DND-41 (cell line): ENCODE results near the gene CYB561.

Source experiments
- ATAC-seq: fragments of 200-7000 bp; cut with Tn5 transposase; 3 replicates; pipeline ENCODE4 v1.9.1; 2021; ENCODE audit warnings: low read depth; ENCODE audit not compliant: insufficient read depth
- DNase-seq: peaks from one replicate; pipeline ENCODE4 v3.0.0-alpha.2; 2020
- H2AFZ ChIP-seq: 2 replicates; pipeline ENCODE4 v1.6.0; 2012; ENCODE audit warnings: low read depth, low read length
- H3K27ac ChIP-seq: 2 replicates; pipeline ENCODE4 v1.5.1; 2012; ENCODE audit warnings: low read length, inconsistent platforms
- H3K27me3 ChIP-seq: fragments of 200-600 bp; sonication (generic); 2 replicates; pipeline ENCODE4 v1.6.0; 2012; ENCODE audit warnings: low read length, mild to moderate bottlenecking, inconsistent platforms; ENCODE audit not compliant: insufficient read depth, poor library complexity
- H3K36me3 ChIP-seq: 2 replicates; pipeline ENCODE4 v1.5.1; 2012; ENCODE audit warnings: low read length, inconsistent platforms; ENCODE audit not compliant: insufficient read depth
- H3K4me1 ChIP-seq: 2 replicates; pipeline ENCODE4 v1.5.1; 2012; ENCODE audit warnings: mild to moderate bottlenecking, low read length; ENCODE audit not compliant: insufficient read depth
- H3K4me2 ChIP-seq: 2 replicates; pipeline ENCODE4 v1.6.0; 2012; ENCODE audit warnings: mild to moderate bottlenecking, moderate library complexity, low read length, inconsistent platforms; ENCODE audit not compliant: insufficient read depth
- H3K4me3 ChIP-seq, 2 experiments: fragments of 200-600 bp in 1 of 2; shearing (Covaris generic) in 1 of 2; 2 replicates each; pipeline ENCODE4 v1.5.1; 2012 to 2016; ENCODE audit warnings: inconsistent platforms in 2 of 2, low read length in 2 of 2, mild to moderate bottlenecking in 2 of 2, low read depth in 1 of 2, moderate library complexity in 1 of 2
- H3K79me2 ChIP-seq: 2 replicates; pipeline ENCODE4 v1.6.0; 2012; ENCODE audit warnings: low read length, inconsistent platforms; ENCODE audit not compliant: insufficient read depth
- H3K9ac ChIP-seq: 2 replicates; pipeline ENCODE4 v1.6.0; 2012; ENCODE audit warnings: low read depth, mild to moderate bottlenecking, inconsistent platforms, low read length, moderate library complexity
- H3K9me3 ChIP-seq: 2 replicates; pipeline ENCODE4 v1.5.1; 2012; ENCODE audit warnings: low read length, moderate library complexity, mild to moderate bottlenecking, inconsistent platforms; ENCODE audit not compliant: insufficient read depth, severe bottlenecking
- H4K20me1 ChIP-seq: 2 replicates; pipeline ENCODE4 v1.6.0; 2012; ENCODE audit warnings: low read length; ENCODE audit not compliant: insufficient read depth
- EZH2 ChIP-seq: IDR thresholded peaks from 3 replicates; pipeline ENCODE4 v1.6.1; 2012; ENCODE audit warnings: borderline replicate concordance, low read depth, mild to moderate bottlenecking, moderate library complexity, low read length, inconsistent platforms; ENCODE audit not compliant: severe bottlenecking
- TF ChIP-seq, protein P1 (sequence below): IDR thresholded peaks from 2 replicates; pipeline ENCODE4 v1.5.1; 2012; ENCODE audit warnings: borderline replicate concordance, low read length, moderate library complexity, mild to moderate bottlenecking; ENCODE audit not compliant: poor library complexity, severe bottlenecking; ENCODE audit errors: extremely low read depth

CYB561 gene

GRCh38 chr17:63492940-63493339, 46.8 kb upstream of the CYB561 start:
- no peak for TF ChIP-seq EZH2
- TF ChIP-seq, protein P1, sequence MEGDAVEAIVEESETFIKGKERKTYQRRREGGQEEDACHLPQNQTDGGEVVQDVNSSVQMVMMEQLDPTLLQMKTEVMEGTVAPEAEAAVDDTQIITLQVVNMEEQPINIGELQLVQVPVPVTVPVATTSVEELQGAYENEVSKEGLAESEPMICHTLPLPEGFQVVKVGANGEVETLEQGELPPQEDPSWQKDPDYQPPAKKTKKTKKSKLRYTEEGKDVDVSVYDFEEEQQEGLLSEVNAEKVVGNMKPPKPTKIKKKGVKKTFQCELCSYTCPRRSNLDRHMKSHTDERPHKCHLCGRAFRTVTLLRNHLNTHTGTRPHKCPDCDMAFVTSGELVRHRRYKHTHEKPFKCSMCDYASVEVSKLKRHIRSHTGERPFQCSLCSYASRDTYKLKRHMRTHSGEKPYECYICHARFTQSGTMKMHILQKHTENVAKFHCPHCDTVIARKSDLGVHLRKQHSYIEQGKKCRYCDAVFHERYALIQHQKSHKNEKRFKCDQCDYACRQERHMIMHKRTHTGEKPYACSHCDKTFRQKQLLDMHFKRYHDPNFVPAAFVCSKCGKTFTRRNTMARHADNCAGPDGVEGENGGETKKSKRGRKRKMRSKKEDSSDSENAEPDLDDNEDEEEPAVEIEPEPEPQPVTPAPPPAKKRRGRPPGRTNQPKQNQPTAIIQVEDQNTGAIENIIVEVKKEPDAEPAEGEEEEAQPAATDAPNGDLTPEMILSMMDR = no peak
- DNase-seq = no peak
- no peaks in the 10 kb centered on the region for H3K79me2 ChIP-seq
- no peak overlapping the region for H3K4me3 ChIP-seq
- H3K9ac ChIP-seq = no peak overlapping the region
- ATAC-seq = no peak
- H3K27ac ChIP-seq = no peak overlapping the region
- no peaks in the 10 kb centered on the region for H3K9me3 ChIP-seq
- peaks cover 14% of the 10 kb centered on the region for H3K27me3 ChIP-seq
- no peaks in the 10 kb centered on the region for H4K20me1 ChIP-seq
- no peaks in the 10 kb centered on the region for H3K36me3 ChIP-seq
- H3K4me1 ChIP-seq = no peaks in the 10 kb centered on the region
- H2AFZ ChIP-seq = no peak overlapping the region
- no peak overlapping the region for H3K4me2 ChIP-seq

- Histone ChIP-seq H3K79me2 (no peaks in the 10 kb centered on the region), H2AFZ (no peak overlapping the region), H3K4me2 (no peak overlapping the region), H3K27me3 (peaks cover 14% of the 10 kb centered on the region), H3K36me3 (no peaks in the 10 kb centered on the region), H3K4me1 (no peaks in the 10 kb centered on the region), H3K9ac (no peak overlapping the region), H4K20me1 (no peaks in the 10 kb centered on the region), H3K4me3 (no peak overlapping the region), H3K27ac (no peak overlapping the region), H3K9me3 (no peaks in the 10 kb centered on the region)
- DNase-seq (no peak), ATAC-seq (no peak)
- TF ChIP-seq EZH2 = no peak
- TF ChIP-seq, protein P1 = no peak
Observed at GRCh38 chr17:63491977-63492618, 46.0 kb upstream of the CYB561 start.

DNA sequence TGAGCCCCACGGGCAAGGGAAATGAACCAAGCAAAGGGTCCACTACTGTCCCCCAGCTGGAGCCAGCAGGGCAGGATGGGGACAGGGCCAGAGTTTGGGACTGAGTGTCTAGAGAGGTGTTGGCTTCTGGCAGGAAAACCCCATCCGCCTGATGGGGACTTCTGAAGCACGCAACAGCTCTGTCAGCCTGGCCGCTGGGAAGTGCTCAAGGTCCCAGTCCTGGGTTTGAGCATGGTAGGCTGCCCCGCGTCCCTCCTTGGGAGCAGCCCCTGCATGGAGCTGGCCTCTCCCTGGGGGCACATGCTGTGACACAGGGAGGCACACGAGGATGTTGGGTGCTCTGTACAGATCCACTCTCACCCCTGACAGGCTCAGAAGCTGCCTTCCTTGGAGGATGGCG, 45.3 kb upstream of the CYB561 start:
- DNase-seq = no peak
- H3K9ac ChIP-seq = no peak overlapping the region
- H3K4me1 ChIP-seq = no peaks in the 10 kb centered on the region
- no peak for ATAC-seq
- H3K4me3 ChIP-seq = no peak overlapping the region
- H3K27ac ChIP-seq = no peak overlapping the region
- H3K4me2 ChIP-seq = no peak overlapping the region
- TF ChIP-seq, protein P1 = no peak
- H3K27me3 ChIP-seq = peaks cover 14% of the 10 kb centered on the region
- no peaks in the 10 kb centered on the region for H3K79me2 ChIP-seq
- H3K9me3 ChIP-seq = no peaks in the 10 kb centered on the region
- H2AFZ ChIP-seq = no peak overlapping the region
- H3K36me3 ChIP-seq = no peaks in the 10 kb centered on the region
- no peaks in the 10 kb centered on the region for H4K20me1 ChIP-seq
